A673 (cell line): ENCODE results near the gene DOCK10. TPM values are rescaled to one million over a fixed set of nuclear protein-coding genes. Genes with fewer than 3 reads are reported as not detected.

Experiments
- BruUV-seq: library from RNA; stranded (reverse); fragments of 400-500 nt; replicated peaks from 2 replicates; lab custom pipeline; 2021; lab: Mats Ljungman, UMichigan
- CTCF ChIA-PET: fragments of 300-600 bp; sonication (Branson Sonifier 250); formaldehyde crosslinking; loops from one replicate; lab custom pipeline; 2022; ENCODE audit warnings: antibody characterized with exemption; lab: Charles Lee
- POLR2A ChIA-PET: fragments of 300-600 bp; sonication (Branson Sonifier 250); formaldehyde crosslinking; loops from one replicate; lab custom pipeline; 2022; ENCODE audit warnings: antibody characterized with exemption; ENCODE audit not compliant: low non-redundant PET; lab: Charles Lee
- DNase-seq: peaks from one replicate; pipeline ENCODE4 v3.0.0-alpha.2; 2015; ENCODE audit warnings: low spot score
- H3K27ac ChIP-seq: fragments of 200-600 bp; sonication (generic); 2 replicates; pipeline ENCODE4 v1.5.1; 2016; ENCODE audit warnings: mixed run types, low read depth, mild to moderate bottlenecking, mixed read lengths, antibody characterized with exemption, low read length; ENCODE audit not compliant: poor library complexity, severe bottlenecking
- H3K27me3 ChIP-seq: fragments of 200-600 bp; sonication (generic); replicated peaks from 2 replicates; pipeline ENCODE4 v1.6.1; 2017; ENCODE audit warnings: mixed run types, low read depth, mild to moderate bottlenecking, mixed read lengths, antibody characterized with exemption, low read length; ENCODE audit not compliant: insufficient read depth, poor library complexity
- H3K36me3 ChIP-seq: fragments of 200-600 bp; sonication (generic); 2 replicates; pipeline ENCODE4 v1.6.1; 2016; ENCODE audit warnings: mixed run types, mild to moderate bottlenecking, mixed read lengths, antibody characterized with exemption, low read length; ENCODE audit not compliant: insufficient read depth, poor library complexity, severe bottlenecking
- H3K4me1 ChIP-seq: fragments of 200-600 bp; sonication (generic); 2 replicates; pipeline ENCODE4 v1.6.1; 2017; ENCODE audit warnings: mixed run types, mild to moderate bottlenecking, mixed read lengths, antibody characterized with exemption, low read length; ENCODE audit not compliant: insufficient read depth, poor library complexity, severe bottlenecking
- H3K4me3 ChIP-seq: fragments of 200-600 bp; sonication (generic); 2 replicates; pipeline ENCODE4 v1.5.1; 2016; ENCODE audit warnings: low read depth, mixed run types, mild to moderate bottlenecking, mixed read lengths, low read length; ENCODE audit not compliant: poor library complexity, severe bottlenecking
- H3K9me3 ChIP-seq: fragments of 200-600 bp; sonication (generic); 2 replicates; pipeline ENCODE4 v1.6.1; 2016; ENCODE audit warnings: mixed run types, low read depth, mild to moderate bottlenecking, mixed read lengths, antibody characterized with exemption, low read length; ENCODE audit not compliant: poor library complexity, severe bottlenecking
- EZH2 ChIP-seq: fragments of 200-600 bp; sonication (generic); IDR thresholded peaks from 2 replicates; pipeline ENCODE4 v1.6.1; 2017; ENCODE audit warnings: borderline replicate concordance, low read depth, mild to moderate bottlenecking, mixed read lengths, antibody characterized with exemption, low read length; ENCODE audit not compliant: poor library complexity, severe bottlenecking
- intact Hi-C: fragments of 100-400 bp; cut with micrococcal nuclease; formaldehyde crosslinking; loops from one replicate; pipeline ENCODE4 v1.10.0; 2022; ENCODE audit not compliant: unreplicated experiment
- total RNA-seq: library from RNA; stranded (reverse); gene quantifications from 2 replicates; pipeline ENCODE4 v1.2.3, GENCODE V29; 2021
- TF ChIP-seq, protein P1 (sequence below): fragments of 300-800, 200-600 bp; sonication (generic); conservative IDR thresholded peaks from 2 replicates; pipeline ENCODE4 v1.5.1; 2017; ENCODE audit warnings: low read depth, mild to moderate bottlenecking, antibody characterized with exemption, low read length, moderate library complexity, mixed read lengths

Gene DOCK10
- total RNA-seq, 1 experiment from 2014 or later = 5.1 TPM

- Histone ChIP-seq H3K9me3 (no peaks in the 10 kb centered on the region), H3K36me3 (no peaks in the 10 kb centered on the region), H3K27ac (no peak overlapping the region), H3K4me1 (no peaks in the 10 kb centered on the region), H3K4me3 (no peak overlapping the region), H3K27me3 (no peaks in the 10 kb centered on the region)
- no peak for DNase-seq
- no TSS peak for BruUV-seq
- ChIA-PET POLR2A (no interaction called here), CTCF (no interaction called here)
- intact Hi-C loops = no loop called here
- TF ChIP-seq, protein P1, sequence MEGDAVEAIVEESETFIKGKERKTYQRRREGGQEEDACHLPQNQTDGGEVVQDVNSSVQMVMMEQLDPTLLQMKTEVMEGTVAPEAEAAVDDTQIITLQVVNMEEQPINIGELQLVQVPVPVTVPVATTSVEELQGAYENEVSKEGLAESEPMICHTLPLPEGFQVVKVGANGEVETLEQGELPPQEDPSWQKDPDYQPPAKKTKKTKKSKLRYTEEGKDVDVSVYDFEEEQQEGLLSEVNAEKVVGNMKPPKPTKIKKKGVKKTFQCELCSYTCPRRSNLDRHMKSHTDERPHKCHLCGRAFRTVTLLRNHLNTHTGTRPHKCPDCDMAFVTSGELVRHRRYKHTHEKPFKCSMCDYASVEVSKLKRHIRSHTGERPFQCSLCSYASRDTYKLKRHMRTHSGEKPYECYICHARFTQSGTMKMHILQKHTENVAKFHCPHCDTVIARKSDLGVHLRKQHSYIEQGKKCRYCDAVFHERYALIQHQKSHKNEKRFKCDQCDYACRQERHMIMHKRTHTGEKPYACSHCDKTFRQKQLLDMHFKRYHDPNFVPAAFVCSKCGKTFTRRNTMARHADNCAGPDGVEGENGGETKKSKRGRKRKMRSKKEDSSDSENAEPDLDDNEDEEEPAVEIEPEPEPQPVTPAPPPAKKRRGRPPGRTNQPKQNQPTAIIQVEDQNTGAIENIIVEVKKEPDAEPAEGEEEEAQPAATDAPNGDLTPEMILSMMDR = no peak
- TF ChIP-seq EZH2 = no peak
Measured at GRCh38 chr2:225069966-225070365, 27.7 kb upstream of the DOCK10 start.

- no peak for TF ChIP-seq EZH2
- TF ChIP-seq, protein P1 = no peak
- CTCF ChIA-PET = no interaction called here
- Histone ChIP-seq H3K36me3 (no peaks in the 10 kb centered on the region), H3K27ac (no peak overlapping the region), H3K27me3 (no peaks in the 10 kb centered on the region), H3K9me3 (no peaks in the 10 kb centered on the region), H3K4me1 (no peaks in the 10 kb centered on the region), H3K4me3 (no peak overlapping the region)
- POLR2A ChIA-PET = no interaction called here
- no peak for DNase-seq
- BruUV-seq = no TSS peak
- intact Hi-C loops = no loop called here
Measured at GRCh38 chr2:225069477-225069876, 27.2 kb upstream of the DOCK10 start.

GRCh38 chr2:225065882-225066281 lies 23.6 kb upstream of the DOCK10 start:
- no peak for DNase-seq
- TF ChIP-seq, protein P1 = no peak
- no peak for TF ChIP-seq EZH2
- intact Hi-C loops = no loop called here
- Histone ChIP-seq H3K4me1 (no peaks in the 10 kb centered on the region), H3K9me3 (no peaks in the 10 kb centered on the region), H3K4me3 (no peak overlapping the region), H3K36me3 (no peaks in the 10 kb centered on the region), H3K27ac (no peak overlapping the region), H3K27me3 (no peaks in the 10 kb centered on the region)
- CTCF ChIA-PET = no interaction called here
- no TSS peak for BruUV-seq
- POLR2A ChIA-PET = no interaction called here
